ENCODE data around the gene CRHR2. TPM values are rescaled to one million over a fixed set of nuclear protein-coding genes. Genes with fewer than 3 reads are reported as not detected.
"Not testable (repeated sequence)": the region's sequence is repeated elsewhere in the genome, so short reads cannot be mapped to it uniquely, and the experiment has no call there.

Gene CRHR2
- total and polyA plus RNA-seq, 8 donors, result not detected

DNA sequence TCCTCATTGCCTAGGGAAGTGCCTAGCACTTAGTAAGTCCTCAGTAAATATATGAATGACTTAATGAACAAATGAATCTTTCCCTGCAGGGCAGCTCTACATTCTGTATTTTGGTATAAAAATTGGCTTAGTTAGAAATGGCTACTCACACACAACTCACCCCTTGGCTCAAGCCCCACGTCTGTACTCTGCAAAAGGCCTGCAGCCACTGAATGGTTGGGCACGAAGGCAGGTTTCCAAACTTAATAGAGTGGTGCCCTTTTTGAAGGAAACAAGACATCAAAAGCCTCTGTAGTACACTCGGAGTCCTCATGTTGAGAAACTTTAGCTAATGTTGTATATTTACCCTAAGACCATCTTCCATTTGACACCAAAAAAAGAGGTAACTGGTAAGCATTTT, 36.6 kb downstream of the CRHR2 start:
- H3K9me3 ChIP-seq, result no peaks in the 10 kb centered on the region
- WGBS, 5 donors, result 90 to 92% (median 92%) methylated on average over 3 of the region's 3 CpGs
- TF ChIP-seq, protein P1, sequence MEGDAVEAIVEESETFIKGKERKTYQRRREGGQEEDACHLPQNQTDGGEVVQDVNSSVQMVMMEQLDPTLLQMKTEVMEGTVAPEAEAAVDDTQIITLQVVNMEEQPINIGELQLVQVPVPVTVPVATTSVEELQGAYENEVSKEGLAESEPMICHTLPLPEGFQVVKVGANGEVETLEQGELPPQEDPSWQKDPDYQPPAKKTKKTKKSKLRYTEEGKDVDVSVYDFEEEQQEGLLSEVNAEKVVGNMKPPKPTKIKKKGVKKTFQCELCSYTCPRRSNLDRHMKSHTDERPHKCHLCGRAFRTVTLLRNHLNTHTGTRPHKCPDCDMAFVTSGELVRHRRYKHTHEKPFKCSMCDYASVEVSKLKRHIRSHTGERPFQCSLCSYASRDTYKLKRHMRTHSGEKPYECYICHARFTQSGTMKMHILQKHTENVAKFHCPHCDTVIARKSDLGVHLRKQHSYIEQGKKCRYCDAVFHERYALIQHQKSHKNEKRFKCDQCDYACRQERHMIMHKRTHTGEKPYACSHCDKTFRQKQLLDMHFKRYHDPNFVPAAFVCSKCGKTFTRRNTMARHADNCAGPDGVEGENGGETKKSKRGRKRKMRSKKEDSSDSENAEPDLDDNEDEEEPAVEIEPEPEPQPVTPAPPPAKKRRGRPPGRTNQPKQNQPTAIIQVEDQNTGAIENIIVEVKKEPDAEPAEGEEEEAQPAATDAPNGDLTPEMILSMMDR (IDR thresholded peaks at IDR 0.05), result no peak
- TF ChIP-seq EP300 (IDR thresholded peaks at IDR 0.05) (no peak), POLR2AphosphoS5 (IDR thresholded peaks at IDR 0.05) (no peak)
- H3K4me1 ChIP-seq, result no peaks in the 10 kb centered on the region
- peaks cover 0 to 18% (median 13%) of the 10 kb centered on the region in 4 donors for H3K36me3 ChIP-seq
- no peak overlapping the region for H3K4me3 ChIP-seq
- no peak for DNase-seq
- no peaks in the 10 kb centered on the region for H3K27me3 ChIP-seq
- no peak overlapping the region for H3K27ac ChIP-seq
- intact Hi-C loops (cut with DNase I; ENCODE audit: low total_unique reads), result no loop called here

DNA sequence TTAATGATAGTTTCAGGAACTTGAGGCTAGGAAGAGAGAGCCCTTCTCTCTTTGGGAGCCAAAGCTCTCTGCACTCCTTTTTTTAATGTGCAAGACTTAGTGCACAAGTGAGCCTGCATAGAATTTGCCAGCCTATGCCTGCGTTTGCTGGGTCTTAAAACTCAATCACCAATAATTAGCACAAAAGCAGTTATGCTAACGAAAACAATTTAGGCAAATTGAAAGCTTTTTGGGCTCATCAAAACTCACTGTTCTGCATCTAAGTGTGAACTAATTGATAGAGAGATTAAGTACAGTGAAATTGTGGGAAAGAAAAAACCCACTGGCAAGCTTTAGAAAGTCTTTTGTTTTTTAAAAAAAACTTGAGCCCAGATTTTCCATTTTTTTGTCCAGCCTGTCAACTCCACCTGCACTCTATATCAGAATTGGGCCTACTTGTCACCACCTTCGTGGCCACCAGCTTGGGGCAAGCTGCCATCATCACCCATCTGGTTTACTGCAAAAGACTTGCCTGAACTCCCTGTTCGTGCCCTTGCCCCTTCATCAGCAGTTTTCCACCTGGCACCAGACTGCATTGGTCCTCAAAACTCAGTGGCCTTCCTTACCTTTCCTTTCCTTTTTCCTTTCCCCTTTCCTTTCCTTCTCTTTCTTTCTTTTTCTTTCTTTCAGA, 37.8 kb downstream of the CRHR2 start:
- Histone ChIP-seq H3K4me1 (no peaks in the 10 kb centered on the region), H3K9me3 (no peaks in the 10 kb centered on the region), H3K36me3 (peaks cover 0 to 18% (median 13%) of the 10 kb centered on the region in 4 donors), H3K4me3 (no peak overlapping the region), H3K27me3 (no peaks in the 10 kb centered on the region), H3K27ac (no peak overlapping the region)
- intact Hi-C loops (cut with DNase I; ENCODE audit: low total_unique reads), result no loop called here
- DNase-seq, result no peak
- WGBS, 5 donors, result 86 to 94% (median 92%) methylated on average over 4 of the region's 4 CpGs
- TF ChIP-seq, protein P1 (IDR thresholded peaks at IDR 0.05), result no peak
- TF ChIP-seq POLR2A (IDR thresholded peaks at IDR 0.05) (no peak), EP300 (IDR thresholded peaks at IDR 0.05) (no peak), POLR2AphosphoS5 (IDR thresholded peaks at IDR 0.05) (no peak)

DNA sequence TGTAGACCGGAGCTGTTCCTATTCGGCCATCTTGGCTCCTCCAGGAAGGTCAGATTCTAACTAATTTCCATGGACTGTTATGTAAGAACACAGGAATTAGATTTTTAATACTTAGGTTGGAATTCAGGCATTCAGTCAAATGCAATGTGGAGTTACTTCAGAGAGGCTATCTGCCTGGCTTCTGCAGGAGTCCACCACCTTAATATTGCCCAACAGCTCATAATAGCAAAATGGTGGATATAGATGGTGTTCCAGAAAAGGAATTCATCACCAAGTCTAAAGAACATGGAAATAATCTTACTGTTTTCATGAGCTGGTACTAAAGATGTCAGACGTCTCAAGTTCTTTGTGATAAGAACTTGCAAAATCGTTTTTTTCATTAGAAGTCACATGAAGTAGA, 39.5 kb downstream of the CRHR2 start:
- intact Hi-C loops (cut with DNase I; ENCODE audit: low total_unique reads), result no loop called here
- Histone ChIP-seq H3K4me3 (no peak overlapping the region), H3K9me3 (no peaks in the 10 kb centered on the region), H3K36me3 (peaks cover 0 to 18% (median 13%) of the 10 kb centered on the region in 4 donors), H3K27me3 (no peaks in the 10 kb centered on the region), H3K27ac (no peak overlapping the region), H3K4me1 (no peaks in the 10 kb centered on the region)
- WGBS, 5 donors, result 75 to 84% (median 82%) methylated on average over 4 of the region's 4 CpGs
- no peak for DNase-seq
- no peak for TF ChIP-seq POLR2AphosphoS5 (IDR thresholded peaks at IDR 0.05)
- TF ChIP-seq, protein P1 (IDR thresholded peaks at IDR 0.05), result no peak
- TF ChIP-seq EP300 (IDR thresholded peaks at IDR 0.05), result no peak
- TF ChIP-seq POLR2A (IDR thresholded peaks at IDR 0.05), result no peak

DNA sequence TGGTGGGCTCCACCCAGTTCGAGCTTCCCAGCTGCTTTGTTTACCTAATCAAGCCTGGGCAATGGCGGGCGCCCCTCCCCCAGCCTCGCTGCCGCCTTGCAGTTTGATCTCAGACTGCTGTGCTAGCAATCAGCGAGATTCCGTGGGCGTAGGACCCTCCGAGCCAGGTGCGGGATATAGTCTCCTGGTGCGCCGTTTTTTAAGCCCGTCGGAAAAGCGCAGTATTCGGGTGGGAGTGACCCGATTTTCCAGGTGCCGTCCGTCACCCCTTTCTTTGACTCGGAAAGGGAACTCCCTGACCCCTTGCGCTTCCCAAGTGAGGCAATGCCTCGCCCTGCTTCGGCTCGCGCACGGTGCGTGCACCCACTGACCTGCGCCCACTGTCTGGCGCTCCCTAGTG, 39.9 kb downstream of the CRHR2 start:
- H3K27me3 ChIP-seq; H3K27ac ChIP-seq; intact Hi-C loops (cut with DNase I; ENCODE audit: low total_unique reads); H3K4me1 ChIP-seq; H3K9me3 ChIP-seq; H3K4me3 ChIP-seq; DNase-seq: not testable (repeated sequence)
- 20 to 80% (median 51%) methylated on average over 1 to 15 of the region's 29 CpGs for WGBS, 5 donors
- peaks cover 0 to 18% (median 13%) of the 10 kb centered on the region in 4 donors for H3K36me3 ChIP-seq

DNA sequence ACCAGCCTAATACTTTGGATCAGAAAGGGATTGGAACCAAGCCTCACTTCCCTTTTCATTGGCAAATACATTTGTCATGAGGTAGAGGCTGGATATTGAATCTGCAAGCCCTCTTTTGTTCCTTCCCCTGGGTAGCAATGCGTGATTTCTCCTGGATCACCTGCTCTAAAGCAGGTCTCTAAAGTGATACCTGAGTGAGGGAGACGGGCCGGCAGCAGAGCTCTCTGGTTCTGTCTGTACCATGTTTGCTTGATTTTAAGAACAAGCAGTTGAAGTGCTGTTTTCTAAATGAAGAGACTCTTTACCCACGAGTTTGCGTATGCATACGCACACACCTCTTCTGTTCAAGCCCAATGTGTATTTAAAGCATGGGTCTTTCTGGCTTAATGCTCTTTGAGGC, 46.5 kb downstream of the CRHR2 start:
- Histone ChIP-seq H3K9me3 (no peaks in the 10 kb centered on the region), H3K4me3 (no peak overlapping the region), H3K4me1 (no peaks in the 10 kb centered on the region), H3K27ac (no peak overlapping the region), H3K27me3 (no peaks in the 10 kb centered on the region), H3K36me3 (peaks cover 38 to 55% (median 52%) of the 10 kb centered on the region in 4 donors)
- no peak for DNase-seq
- 90 to 92% (median 92%) methylated on average over 6 of the region's 6 CpGs for WGBS, 5 donors
- TF ChIP-seq POLR2A (IDR thresholded peaks at IDR 0.05) (no peak), POLR2AphosphoS5 (IDR thresholded peaks at IDR 0.05) (no peak), EP300 (IDR thresholded peaks at IDR 0.05) (no peak)
- TF ChIP-seq, protein P1 (IDR thresholded peaks at IDR 0.05), result no peak
- intact Hi-C loops (cut with DNase I; ENCODE audit: low total_unique reads), result no loop called here
